ENCODE results near the gene INSL6.

DNA sequence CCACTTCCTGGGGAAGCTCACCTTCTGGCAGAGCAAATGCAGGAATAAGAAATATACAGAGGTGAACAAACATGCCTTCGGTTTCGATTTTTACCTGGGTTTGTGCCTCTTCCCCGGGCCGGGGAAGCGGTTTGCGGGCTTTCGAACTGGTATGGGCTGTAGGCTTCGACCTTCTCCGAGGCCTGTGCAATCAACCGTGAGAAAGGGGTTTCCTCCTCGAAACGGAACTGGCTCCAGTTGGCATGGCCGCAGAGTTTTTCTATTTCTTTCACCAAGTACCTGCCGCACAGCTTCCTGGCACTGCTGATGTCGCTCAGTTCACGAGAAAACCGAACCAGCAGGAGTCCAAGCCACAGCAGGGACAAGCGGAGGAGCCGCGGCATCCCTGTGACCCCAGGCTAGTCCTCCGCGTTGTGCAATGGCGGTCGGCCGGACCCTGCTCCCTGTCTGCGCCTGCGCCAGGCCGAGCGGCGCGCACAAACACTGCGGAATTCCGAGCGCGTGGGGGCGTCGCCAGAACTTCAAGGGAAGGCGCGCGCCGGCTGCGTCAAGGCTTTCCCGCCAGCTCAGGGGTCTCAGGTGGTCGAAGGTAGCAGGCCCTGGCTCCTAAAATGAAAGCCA is at the start of gene INSL6:
- TF ChIP-seq EZH2phosphoT487 (IDR thresholded peaks at IDR 0.05; ENCODE audit: insufficient read depth, low read depth) (no peak), EZH2 (IDR thresholded peaks at IDR 0.05; ENCODE audit: insufficient read depth, poor library complexity, severe bottlenecking) (no peak)
